HEK293T (cell line): ENCODE data around the gene ERC2.

ENCODE experiments used
- CTCF ChIA-PET: fragments of 350-600 bp; formaldehyde crosslinking; extraction: SDS; loops from one replicate; lab custom pipeline; 2021; ENCODE audit warnings: antibody characterized with exemption, inconsistent platforms; lab: Yijun Ruan, JAX
- POLR2A ChIA-PET: fragments of 350-600 bp; formaldehyde crosslinking; extraction: SDS; loops from one replicate; lab custom pipeline; 2020; ENCODE audit warnings: antibody characterized with exemption, inconsistent platforms; lab: Yijun Ruan, JAX
- DNase-seq: peaks from one replicate; pipeline ENCODE4 v3.0.0; 2012; ENCODE audit warnings: mixed read lengths; ENCODE audit errors: extremely low spot score
- ARNT ChIP-seq: fragments of 450-650 bp; IDR thresholded peaks from 2 replicates; pipeline ENCODE4 v1.6.1; 2017; ENCODE audit warnings: mild to moderate bottlenecking
- BHLHE40 ChIP-seq: fragments of 450-650 bp; IDR thresholded peaks from 2 replicates; pipeline ENCODE4 v1.6.1; 2016; ENCODE audit warnings: mild to moderate bottlenecking, moderate library complexity, borderline replicate concordance
- CTBP1 ChIP-seq: fragments of 450-650 bp; IDR thresholded peaks from 2 replicates; pipeline ENCODE4 v1.6.1; 2016; ENCODE audit warnings: borderline replicate concordance
- ELF4 ChIP-seq: fragments of 450-650 bp; IDR thresholded peaks from 2 replicates; pipeline ENCODE4 v1.6.1; 2017; ENCODE audit warnings: antibody characterized with exemption
- FOXA1 ChIP-seq: fragments of 450-650 bp; IDR thresholded peaks from 2 replicates; pipeline ENCODE4 v1.6.1; 2016; ENCODE audit warnings: mild to moderate bottlenecking
- FOXK2 ChIP-seq: fragments of 450-650 bp; IDR thresholded peaks from 2 replicates; pipeline ENCODE4 v1.6.1; 2016; ENCODE audit warnings: mild to moderate bottlenecking
- FOXM1 ChIP-seq: fragments of 450-650 bp; IDR thresholded peaks from 2 replicates; pipeline ENCODE4 v1.6.1; 2017; ENCODE audit warnings: mild to moderate bottlenecking, borderline replicate concordance
- HDGF ChIP-seq: fragments of 450-650 bp; IDR thresholded peaks from 2 replicates; pipeline ENCODE4 v1.6.1; 2017; ENCODE audit warnings: antibody characterized with exemption, borderline replicate concordance
- L3MBTL2 ChIP-seq: fragments of 450-650 bp; conservative IDR thresholded peaks from 2 replicates; pipeline ENCODE4 v1.6.1; 2016; ENCODE audit warnings: mild to moderate bottlenecking
- LEF1 ChIP-seq: fragments of 450-650 bp; IDR thresholded peaks from 2 replicates; pipeline ENCODE4 v1.6.1; 2017; ENCODE audit warnings: mild to moderate bottlenecking, borderline replicate concordance
- NFRKB ChIP-seq: fragments of 450-650 bp; IDR thresholded peaks from 2 replicates; pipeline ENCODE4 v1.6.1; 2016; ENCODE audit warnings: mild to moderate bottlenecking, moderate library complexity
- PKNOX1 ChIP-seq: fragments of 450-650 bp; IDR thresholded peaks from 2 replicates; pipeline ENCODE4 v1.6.1; 2016
- SP1 ChIP-seq: fragments of 450-650 bp; IDR thresholded peaks from 2 replicates; pipeline ENCODE4 v1.6.1; 2017
- SUZ12 ChIP-seq: fragments of 450-650 bp; IDR thresholded peaks from 2 replicates; pipeline ENCODE4 v1.6.1; 2016; ENCODE audit warnings: mild to moderate bottlenecking
- TARDBP ChIP-seq: fragments of 450-650 bp; IDR thresholded peaks from 2 replicates; pipeline ENCODE4 v1.6.1; 2016
- ZNF384 ChIP-seq: fragments of 450-650 bp; IDR thresholded peaks from 2 replicates; pipeline ENCODE4 v1.6.1; 2016

ERC2 gene

GRCh38 chr3:55880357-55880756, 587.9 kb downstream of the ERC2 start:
- TF ChIP-seq LEF1: no peak
- TF ChIP-seq SP1: no peak
- no peak for TF ChIP-seq HDGF
- no peak for TF ChIP-seq BHLHE40
- TF ChIP-seq L3MBTL2: no peak
- TF ChIP-seq ZNF384: no peak
- no peak for TF ChIP-seq ELF4
- TF ChIP-seq ARNT: no peak
- TF ChIP-seq FOXA1: no peak
- no peak for TF ChIP-seq NFRKB
- TF ChIP-seq PKNOX1: no peak
- TF ChIP-seq CTBP1: no peak
- TF ChIP-seq SUZ12: no peak
- no peak for TF ChIP-seq TARDBP
- TF ChIP-seq FOXM1: no peak
- no peak for TF ChIP-seq FOXK2
- ChIA-PET POLR2A (no interaction called here), CTCF (no interaction called here)
- no peak for DNase-seq

- no peak for TF ChIP-seq ARNT
- TF ChIP-seq SUZ12: no peak
- no peak for TF ChIP-seq NFRKB
- no peak for TF ChIP-seq FOXK2
- TF ChIP-seq BHLHE40: no peak
- no peak for TF ChIP-seq SP1
- TF ChIP-seq FOXA1: no peak
- no peak for TF ChIP-seq ZNF384
- no peak for TF ChIP-seq LEF1
- no peak for TF ChIP-seq FOXM1
- no peak for DNase-seq
- ChIA-PET POLR2A (no interaction called here), CTCF (no interaction called here)
These were observed 588.4 kb downstream of the ERC2 start for GRCh38 chr3:55879901-55880331.

GRCh38 chr3:55877703-55878102, 590.6 kb downstream of the ERC2 start:
- POLR2A ChIA-PET: no interaction called here
- TF ChIP-seq HDGF (no peak), TARDBP (no peak), L3MBTL2 (no peak), FOXK2 (no peak), NFRKB (no peak), BHLHE40 (no peak)
- peak; percentile 22 for DNase-seq
- CTCF ChIA-PET: interaction anchor here (0.9 kb wide), 1 partner anchor 20 kb away, joined by 4 read pairs; no protein-coding TSS in a partner anchor

- DNase-seq: no peak
- CTCF ChIA-PET: no interaction called here
- POLR2A ChIA-PET: no interaction called here
- TF ChIP-seq TARDBP (no peak), LEF1 (no peak), BHLHE40 (no peak), SP1 (no peak), CTBP1 (no peak), NFRKB (no peak), HDGF (no peak), SUZ12 (no peak), ARNT (no peak), FOXM1 (no peak), L3MBTL2 (no peak)
These were observed 591.7 kb downstream of the ERC2 start for GRCh38 chr3:55876560-55876959.

GRCh38 chr3:55875113-55875512, 593.2 kb downstream of the ERC2 start:
- ChIA-PET CTCF (no interaction called here), POLR2A (no interaction called here)
- DNase-seq: no peak
- TF ChIP-seq FOXM1: no peak
- TF ChIP-seq NFRKB: no peak
- TF ChIP-seq TARDBP: no peak
- TF ChIP-seq BHLHE40: no peak
- no peak for TF ChIP-seq ZNF384
- no peak for TF ChIP-seq SUZ12
- no peak for TF ChIP-seq SP1
- no peak for TF ChIP-seq FOXA1
- no peak for TF ChIP-seq LEF1

- ChIA-PET CTCF (no interaction called here), POLR2A (no interaction called here)
- no peak for DNase-seq
- TF ChIP-seq SUZ12: no peak
- no peak for TF ChIP-seq NFRKB
- TF ChIP-seq FOXM1: no peak
- no peak for TF ChIP-seq LEF1
- no peak for TF ChIP-seq FOXA1
These were observed 594.6 kb downstream of the ERC2 start for GRCh38 chr3:55873523-55874254.

GRCh38 chr3:55870594-55870993, 597.7 kb downstream of the ERC2 start:
- CTCF ChIA-PET: no interaction called here
- TF ChIP-seq SP1 (no peak), HDGF (no peak), L3MBTL2 (no peak), CTBP1 (no peak), SUZ12 (no peak), PKNOX1 (no peak), TARDBP (no peak)
- POLR2A ChIA-PET: no interaction called here

More at GRCh38 chr3:55870594-55870993, 597.7 kb downstream of the ERC2 start:
- DNase-seq: no peak
